ENCODE data around the gene RAD52.

RAD52 gene

DNA sequence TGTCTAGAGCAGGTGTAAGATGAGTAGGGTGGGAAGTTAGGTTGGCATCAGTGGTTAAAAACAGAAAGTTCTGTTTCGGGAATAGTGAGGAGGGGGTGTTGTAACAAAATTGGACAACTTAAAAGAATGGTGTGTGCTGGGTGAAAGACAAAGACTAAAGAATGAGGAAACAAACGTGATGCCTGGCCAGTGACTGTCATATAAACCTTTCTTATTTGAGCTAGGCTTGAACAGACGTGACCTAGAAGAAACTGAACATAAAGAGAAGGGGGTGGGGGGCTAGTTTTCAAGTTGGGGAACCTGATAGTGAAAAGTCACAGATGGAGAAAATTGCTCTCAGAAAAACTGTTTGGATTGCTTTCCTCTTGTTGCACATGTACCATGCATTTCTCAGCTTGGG lies 39.6 kb downstream of the RAD52 start:
- no peak overlapping the region for H3K4me3 ChIP-seq (replicated peaks; ENCODE audit: insufficient read depth, low read length)
- DNase-seq (ENCODE audit: low read depth in 1 of 2, low spot score in 1 of 2), result no peak
- H3K27me3 ChIP-seq (ENCODE audit: insufficient read depth, poor library complexity, severe bottlenecking), result no peaks in the 10 kb centered on the region
- H3K27ac ChIP-seq (replicated peaks), result no peak overlapping the region
- TF ChIP-seq POLR2AphosphoS5 (IDR thresholded peaks at IDR 0.05; ENCODE audit: low read depth) (no peak), GABPA (IDR thresholded peaks at IDR 0.05; ENCODE audit: low read depth) (no peak), SPI1 (IDR thresholded peaks at IDR 0.05; ENCODE audit: borderline replicate concordance, low read depth) (no peak)
- TF ChIP-seq, protein P1, sequence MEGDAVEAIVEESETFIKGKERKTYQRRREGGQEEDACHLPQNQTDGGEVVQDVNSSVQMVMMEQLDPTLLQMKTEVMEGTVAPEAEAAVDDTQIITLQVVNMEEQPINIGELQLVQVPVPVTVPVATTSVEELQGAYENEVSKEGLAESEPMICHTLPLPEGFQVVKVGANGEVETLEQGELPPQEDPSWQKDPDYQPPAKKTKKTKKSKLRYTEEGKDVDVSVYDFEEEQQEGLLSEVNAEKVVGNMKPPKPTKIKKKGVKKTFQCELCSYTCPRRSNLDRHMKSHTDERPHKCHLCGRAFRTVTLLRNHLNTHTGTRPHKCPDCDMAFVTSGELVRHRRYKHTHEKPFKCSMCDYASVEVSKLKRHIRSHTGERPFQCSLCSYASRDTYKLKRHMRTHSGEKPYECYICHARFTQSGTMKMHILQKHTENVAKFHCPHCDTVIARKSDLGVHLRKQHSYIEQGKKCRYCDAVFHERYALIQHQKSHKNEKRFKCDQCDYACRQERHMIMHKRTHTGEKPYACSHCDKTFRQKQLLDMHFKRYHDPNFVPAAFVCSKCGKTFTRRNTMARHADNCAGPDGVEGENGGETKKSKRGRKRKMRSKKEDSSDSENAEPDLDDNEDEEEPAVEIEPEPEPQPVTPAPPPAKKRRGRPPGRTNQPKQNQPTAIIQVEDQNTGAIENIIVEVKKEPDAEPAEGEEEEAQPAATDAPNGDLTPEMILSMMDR (IDR thresholded peaks at IDR 0.05; ENCODE audit: insufficient read depth, low read length), result no peak
- TF ChIP-seq, protein P2, sequence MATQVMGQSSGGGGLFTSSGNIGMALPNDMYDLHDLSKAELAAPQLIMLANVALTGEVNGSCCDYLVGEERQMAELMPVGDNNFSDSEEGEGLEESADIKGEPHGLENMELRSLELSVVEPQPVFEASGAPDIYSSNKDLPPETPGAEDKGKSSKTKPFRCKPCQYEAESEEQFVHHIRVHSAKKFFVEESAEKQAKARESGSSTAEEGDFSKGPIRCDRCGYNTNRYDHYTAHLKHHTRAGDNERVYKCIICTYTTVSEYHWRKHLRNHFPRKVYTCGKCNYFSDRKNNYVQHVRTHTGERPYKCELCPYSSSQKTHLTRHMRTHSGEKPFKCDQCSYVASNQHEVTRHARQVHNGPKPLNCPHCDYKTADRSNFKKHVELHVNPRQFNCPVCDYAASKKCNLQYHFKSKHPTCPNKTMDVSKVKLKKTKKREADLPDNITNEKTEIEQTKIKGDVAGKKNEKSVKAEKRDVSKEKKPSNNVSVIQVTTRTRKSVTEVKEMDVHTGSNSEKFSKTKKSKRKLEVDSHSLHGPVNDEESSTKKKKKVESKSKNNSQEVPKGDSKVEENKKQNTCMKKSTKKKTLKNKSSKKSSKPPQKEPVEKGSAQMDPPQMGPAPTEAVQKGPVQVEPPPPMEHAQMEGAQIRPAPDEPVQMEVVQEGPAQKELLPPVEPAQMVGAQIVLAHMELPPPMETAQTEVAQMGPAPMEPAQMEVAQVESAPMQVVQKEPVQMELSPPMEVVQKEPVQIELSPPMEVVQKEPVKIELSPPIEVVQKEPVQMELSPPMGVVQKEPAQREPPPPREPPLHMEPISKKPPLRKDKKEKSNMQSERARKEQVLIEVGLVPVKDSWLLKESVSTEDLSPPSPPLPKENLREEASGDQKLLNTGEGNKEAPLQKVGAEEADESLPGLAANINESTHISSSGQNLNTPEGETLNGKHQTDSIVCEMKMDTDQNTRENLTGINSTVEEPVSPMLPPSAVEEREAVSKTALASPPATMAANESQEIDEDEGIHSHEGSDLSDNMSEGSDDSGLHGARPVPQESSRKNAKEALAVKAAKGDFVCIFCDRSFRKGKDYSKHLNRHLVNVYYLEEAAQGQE (IDR thresholded peaks at IDR 0.05; ENCODE audit: insufficient replicate concordance, low read depth), result no peak

DNA sequence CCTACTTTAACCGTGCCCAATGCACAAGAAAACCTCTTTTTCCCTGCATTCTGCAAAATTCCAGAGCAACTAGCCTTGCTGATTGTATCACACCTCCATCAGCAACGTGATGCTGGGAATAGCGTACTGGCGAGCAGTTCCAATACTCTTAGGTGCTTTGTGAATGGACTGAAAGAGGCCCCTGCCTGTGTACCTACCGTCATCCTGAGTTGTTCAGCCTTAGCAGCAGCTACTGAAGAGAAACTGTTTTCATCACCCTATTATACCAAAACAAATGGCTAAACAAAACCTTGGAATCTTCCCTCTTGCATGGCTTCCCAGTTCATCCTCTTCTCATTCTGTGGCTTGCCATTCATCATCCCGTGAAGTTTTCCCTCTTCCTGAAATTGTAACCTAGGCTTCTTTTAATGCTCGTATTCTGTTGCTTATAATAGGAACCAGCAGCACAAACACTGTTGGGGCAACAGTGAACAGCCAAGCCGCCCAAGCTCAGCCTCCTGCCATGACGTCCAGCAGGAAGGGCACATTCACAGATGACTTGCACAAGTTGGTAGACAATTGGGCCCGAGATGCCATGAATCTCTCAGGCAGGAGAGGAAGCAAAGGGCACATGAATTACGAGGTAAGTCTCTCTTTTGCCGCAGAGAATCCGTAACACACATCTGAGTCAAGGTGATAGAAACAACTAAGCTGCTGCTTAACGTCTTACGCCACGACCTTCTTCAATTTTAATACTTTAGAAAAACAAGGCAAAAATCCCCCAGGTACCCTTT lies 41.9 kb downstream of the RAD52 start:
- Histone ChIP-seq H3K27me3 (ENCODE audit: insufficient read depth, poor library complexity, severe bottlenecking) (no peaks in the 10 kb centered on the region), H3K4me3 (replicated peaks; ENCODE audit: insufficient read depth, low read length) (no peak overlapping the region), H3K27ac (replicated peaks) (no peak overlapping the region)
- no peak for DNase-seq (ENCODE audit: low read depth in 1 of 2, low spot score in 1 of 2)
- TF ChIP-seq POLR2AphosphoS5 (IDR thresholded peaks at IDR 0.05; ENCODE audit: low read depth), result no peak
- TF ChIP-seq, protein P1 (IDR thresholded peaks at IDR 0.05; ENCODE audit: insufficient read depth, low read length), result no peak
- no peak for TF ChIP-seq SPI1 (IDR thresholded peaks at IDR 0.05; ENCODE audit: borderline replicate concordance, low read depth)
- TF ChIP-seq, protein P2 (IDR thresholded peaks at IDR 0.05; ENCODE audit: insufficient replicate concordance, low read depth), result no peak
- TF ChIP-seq GABPA (IDR thresholded peaks at IDR 0.05; ENCODE audit: low read depth), result no peak

DNA sequence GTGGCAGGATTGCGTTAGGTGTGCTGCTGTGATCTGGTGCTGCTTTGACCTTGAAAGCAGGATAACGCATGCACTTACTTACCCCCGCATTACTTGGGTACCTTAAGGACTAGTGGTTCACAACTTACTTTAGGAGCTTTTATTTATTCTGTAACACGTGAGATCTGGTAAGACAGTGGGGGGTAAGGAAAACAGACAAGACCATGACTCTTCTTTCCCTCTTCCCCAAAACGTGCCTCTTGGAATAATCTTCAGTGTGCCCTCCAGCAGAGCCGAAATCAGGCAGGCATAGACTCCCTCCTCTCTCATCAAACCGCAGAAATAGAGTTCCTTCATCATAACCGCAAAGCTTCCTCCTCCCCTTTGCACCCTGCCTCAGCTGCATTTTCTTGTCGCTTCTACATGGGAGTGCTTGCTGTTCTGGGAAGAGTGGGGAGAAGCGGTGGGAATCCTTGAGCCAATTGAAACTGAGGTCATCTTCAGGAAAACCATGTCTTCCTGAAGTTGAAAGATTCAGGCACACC lies 43.4 kb downstream of the RAD52 start:
- no peak overlapping the region for H3K4me3 ChIP-seq (replicated peaks; ENCODE audit: insufficient read depth, low read length)

More for the DNA sequence above, 43.4 kb downstream of the RAD52 start:
- peak overlapping the region; percentile 89 for H3K27ac ChIP-seq (replicated peaks)
- peak; percentile 52 to 83 for DNase-seq (ENCODE audit: low read depth in 1 of 2, low spot score in 1 of 2)
- TF ChIP-seq, protein P2 (IDR thresholded peaks at IDR 0.05; ENCODE audit: insufficient replicate concordance, low read depth), result peak; percentile 42
- TF ChIP-seq POLR2AphosphoS5 (IDR thresholded peaks at IDR 0.05; ENCODE audit: low read depth) (peak; percentile 46; the same call in 1 of the 2 replicates), SPI1 (IDR thresholded peaks at IDR 0.05; ENCODE audit: borderline replicate concordance, low read depth) (peak; percentile 61; the same call in 1 of the 2 replicates), GABPA (IDR thresholded peaks at IDR 0.05; ENCODE audit: low read depth) (no peak)
- TF ChIP-seq, protein P1 (IDR thresholded peaks at IDR 0.05; ENCODE audit: insufficient read depth, low read length), result no peak
- H3K27me3 ChIP-seq (ENCODE audit: insufficient read depth, poor library complexity, severe bottlenecking), result no peaks in the 10 kb centered on the region

All from HL-60 (cell line).